ENCODE data around the gene UBE2J1.

Gene UBE2J1

GRCh38 chr6:89361171-89361570, 8.6 kb upstream of the UBE2J1 start:
- no peak for DNase-seq

- peak; percentile 63 for DNase-seq
These were observed 8.0 kb upstream of the UBE2J1 start for GRCh38 chr6:89360415-89360999.

GRCh38 chr6:89359561-89359960, 7.0 kb upstream of the UBE2J1 start:
- no peak for DNase-seq

- no peak for DNase-seq
These were observed 4.9 kb upstream of the UBE2J1 start for GRCh38 chr6:89357390-89357789.

- DNase-seq = no peak
These were observed 4.2 kb upstream of the UBE2J1 start for GRCh38 chr6:89356642-89357170.

GRCh38 chr6:89355511-89356194, 3.1 kb upstream of the UBE2J1 start:
- DNase-seq = no peak

- DNase-seq = no peak
These were observed 1.3 kb upstream of the UBE2J1 start for GRCh38 chr6:89353702-89354392.

- peak; percentile 43 for DNase-seq
These were observed 615 bp upstream of the UBE2J1 start for GRCh38 chr6:89353118-89353556.

- DNase-seq = peak; percentile 20
These were observed 748 bp downstream of the UBE2J1 start for GRCh38 chr6:89351671-89352277.

- peak; percentile 41 for DNase-seq
These were observed 2.1 kb downstream of the UBE2J1 start for GRCh38 chr6:89350281-89350966.

GRCh38 chr6:89348372-89348771, 4.2 kb downstream of the UBE2J1 start:
- peak; percentile 44 for DNase-seq

- peak; percentile 69 for DNase-seq
These were observed 4.7 kb downstream of the UBE2J1 start for GRCh38 chr6:89347825-89348224.

GRCh38 chr6:89346433-89346832, 6.1 kb downstream of the UBE2J1 start:
- peak; percentile 51 for DNase-seq

- DNase-seq = no peak
These were observed 13.0 kb downstream of the UBE2J1 start for GRCh38 chr6:89339565-89339964.

GRCh38 chr6:89335164-89335563, 17.4 kb downstream of the UBE2J1 start:
- DNase-seq = no peak

GRCh38 chr6:89330910-89331309, 21.6 kb downstream of the UBE2J1 start:
- no peak for DNase-seq

- DNase-seq = no peak
These were observed 23.5 kb downstream of the UBE2J1 start for GRCh38 chr6:89328976-89329375.

- no peak for DNase-seq
These were observed 28.2 kb downstream of the UBE2J1 start for GRCh38 chr6:89324304-89324703.

GRCh38 chr6:89323511-89323971, 29.0 kb downstream of the UBE2J1 start:
- no peak for DNase-seq

- peak; percentile 40 for DNase-seq
These were observed 31.2 kb downstream of the UBE2J1 start for GRCh38 chr6:89321131-89321970.

- DNase-seq = no peak
These were observed 32.4 kb downstream of the UBE2J1 start for GRCh38 chr6:89320012-89320559.

Data from kidney glomerular epithelial cell (primary cell).